H9 (cell line): ENCODE measurements around the gene ZCWPW1. TPM values are rescaled to one million over a fixed set of nuclear protein-coding genes. Genes with fewer than 3 reads are reported as not detected.

ENCODE experiments used
- DNase-seq: peaks from one replicate; pipeline ENCODE4 v3.0.0-alpha.2; 2017
- H2AFZ ChIP-seq: one replicate; pipeline ENCODE4 v1.6.1; 2013; ENCODE audit warnings: mild to moderate bottlenecking, low read length, control low read depth, moderate library complexity
- H2AK5ac ChIP-seq: 2 replicates; pipeline ENCODE4 v1.6.1; 2013; ENCODE audit warnings: low read length, control low read depth, mixed read lengths; ENCODE audit not compliant: insufficient read length
- H2BK120ac ChIP-seq: one replicate; pipeline ENCODE4 v1.6.1; 2013; ENCODE audit warnings: low read depth, mild to moderate bottlenecking, low read length, control low read depth, inconsistent platforms; ENCODE audit not compliant: poor library complexity, severe bottlenecking
- H2BK12ac ChIP-seq: 2 replicates; pipeline ENCODE4 v1.6.1; 2013; ENCODE audit warnings: low read length, control low read depth, mixed read lengths, low read depth; ENCODE audit not compliant: insufficient read length
- H2BK15ac ChIP-seq: 2 replicates; pipeline ENCODE4 v1.6.1; 2013; ENCODE audit warnings: low read depth, low read length, control low read depth
- H2BK20ac ChIP-seq: one replicate; pipeline ENCODE4 v1.6.1; 2013; ENCODE audit warnings: low read depth, mild to moderate bottlenecking, low read length, control low read depth, inconsistent platforms; ENCODE audit not compliant: poor library complexity, severe bottlenecking
- H2BK5ac ChIP-seq: 2 replicates; pipeline ENCODE4 v1.6.1; 2013; ENCODE audit warnings: low read length, control low read depth, mixed read lengths; ENCODE audit not compliant: insufficient read length
- H3K14ac ChIP-seq: 2 replicates; pipeline ENCODE4 v1.6.1; 2013; ENCODE audit warnings: low read length, control low read depth; ENCODE audit not compliant: insufficient read depth
- H3K18ac ChIP-seq: 2 replicates; pipeline ENCODE4 v1.6.1; 2013; ENCODE audit warnings: low read depth, mild to moderate bottlenecking, mixed read lengths, low read length, control low read depth; ENCODE audit not compliant: insufficient read length
- H3K23ac ChIP-seq: 2 replicates; pipeline ENCODE4 v1.6.1; 2013; ENCODE audit warnings: low read length, control low read depth, mixed read lengths, low read depth; ENCODE audit not compliant: insufficient read length
- H3K23me2 ChIP-seq: 2 replicates; pipeline ENCODE4 v1.6.1; 2013; ENCODE audit warnings: low read depth, mild to moderate bottlenecking, mixed read lengths, low read length, control low read depth; ENCODE audit not compliant: insufficient read length, poor library complexity, severe bottlenecking
- H3K27ac ChIP-seq: 2 replicates; pipeline ENCODE4 v1.5.1; 2013; ENCODE audit warnings: low read length, control low read depth, mixed read lengths, low read depth; ENCODE audit not compliant: insufficient read length
- H3K27me3 ChIP-seq: 2 replicates; pipeline ENCODE4 v1.6.1; 2013; ENCODE audit warnings: low read length, control low read depth, inconsistent platforms; ENCODE audit not compliant: insufficient read depth
- H3K4ac ChIP-seq: 2 replicates; pipeline ENCODE4 v1.6.1; 2013; ENCODE audit warnings: low read depth, mild to moderate bottlenecking, control low read depth, inconsistent platforms, low read length, moderate library complexity
- H3K4me1 ChIP-seq: 2 replicates; pipeline ENCODE4 v1.6.1; 2013; ENCODE audit warnings: low read length, control low read depth, inconsistent platforms; ENCODE audit not compliant: insufficient read depth
- H3K4me2 ChIP-seq: 2 replicates; pipeline ENCODE4 v1.6.1; 2013; ENCODE audit warnings: low read length, control low read depth, mixed read lengths; ENCODE audit not compliant: insufficient read length, insufficient read depth
- H3K56ac ChIP-seq: 2 replicates; pipeline ENCODE4 v1.6.1; 2013; ENCODE audit warnings: low read depth, mild to moderate bottlenecking, mixed read lengths, low read length, control low read depth; ENCODE audit not compliant: insufficient read length
- H3K79me1 ChIP-seq: 2 replicates; pipeline ENCODE4 v1.6.1; 2013; ENCODE audit warnings: low read depth, mild to moderate bottlenecking, moderate library complexity, low read length, control low read depth, inconsistent platforms; ENCODE audit not compliant: insufficient read depth, poor library complexity, severe bottlenecking
- H3K79me2 ChIP-seq: 2 replicates; pipeline ENCODE4 v1.6.1; 2013; ENCODE audit warnings: low read length, control low read depth, inconsistent platforms; ENCODE audit not compliant: insufficient read depth
- H3K9ac ChIP-seq: 2 replicates; pipeline ENCODE4 v1.6.1; 2013; ENCODE audit warnings: low read length, control low read depth, mixed read lengths; ENCODE audit not compliant: insufficient read length; ENCODE audit errors: extremely low read depth
- H3K9me3 ChIP-seq: one replicate; pipeline ENCODE4 v1.6.1; 2013; ENCODE audit warnings: low read depth, low read length, inconsistent platforms; ENCODE audit not compliant: control insufficient read depth
- H3T11ph ChIP-seq: one replicate; pipeline ENCODE4 v1.6.1; 2013; ENCODE audit warnings: mild to moderate bottlenecking, low read length, control low read depth, inconsistent platforms
- H4K20me1 ChIP-seq: one replicate; pipeline ENCODE4 v1.6.1; 2013; ENCODE audit not compliant: control insufficient read depth, insufficient read length, insufficient read depth
- H4K5ac ChIP-seq: 2 replicates; pipeline ENCODE4 v1.6.1; 2013; ENCODE audit warnings: low read depth, mild to moderate bottlenecking, mixed read lengths, low read length, control low read depth; ENCODE audit not compliant: insufficient read length
- H4K8ac ChIP-seq: replicated peaks from 2 replicates; pipeline ENCODE4 v1.6.1; 2013; ENCODE audit warnings: low read length, control low read depth, mixed read lengths, low read depth; ENCODE audit not compliant: insufficient read length
- H4K91ac ChIP-seq: 2 replicates; pipeline ENCODE4 v1.6.1; 2013; ENCODE audit warnings: low read depth, mild to moderate bottlenecking, moderate library complexity, mixed read lengths, low read length, control low read depth; ENCODE audit not compliant: insufficient read length
- H3K27ac Mint-ChIP-seq, 3 experiments: 2 replicates in 2 of 3; 3 replicates in 1 of 3; pipeline ENCODE4 v1.8.0; 2020 to 2021; ENCODE audit warnings: mixed read lengths in 3 of 3, mild to moderate bottlenecking in 1 of 3, moderate library complexity in 1 of 3
- H3K27me3 Mint-ChIP-seq: 2 replicates; pipeline ENCODE4 v1.8.0; 2021; ENCODE audit warnings: low read depth, mild to moderate bottlenecking, moderate library complexity, mixed read lengths
- H3K36me3 Mint-ChIP-seq, 3 experiments: 2 replicates in 2 of 3; 3 replicates in 1 of 3; pipeline ENCODE4 v1.8.0; 2020 to 2021; ENCODE audit warnings: low read depth in 3 of 3, mixed read lengths in 3 of 3; ENCODE audit not compliant: insufficient read depth in 1 of 3
- H3K4me1 Mint-ChIP-seq, 2 experiments: 2 replicates each; pipeline ENCODE4 v1.8.0; 2020; ENCODE audit warnings: mixed read lengths in 2 of 2
- H3K4me3 Mint-ChIP-seq, 2 experiments: 2 replicates in 1 of 2; 3 replicates in 1 of 2; pipeline ENCODE4 v1.8.0; 2020 to 2021; ENCODE audit warnings: mild to moderate bottlenecking in 2 of 2, mixed read lengths in 2 of 2, moderate library complexity in 1 of 2
- H3K9me3 Mint-ChIP-seq, 2 experiments: 2 replicates in 1 of 2; 3 replicates in 1 of 2; pipeline ENCODE4 v1.8.0; 2020; ENCODE audit warnings: mild to moderate bottlenecking in 2 of 2, mixed read lengths in 2 of 2, moderate library complexity in 1 of 2
- CTCF ChIP-seq: fragments of 200-600 bp; sonication (generic); conservative IDR thresholded peaks from 3 replicates; pipeline ENCODE4 v1.8.0; 2021; ENCODE audit warnings: antibody characterized with exemption, mild to moderate bottlenecking
- WGBS: extraction: QIAGEN DNeasy Blood & Tissue Kit; methylation state at CpG from one replicate; pipeline ENCODE4 v1.1.7; 2013; ENCODE audit warnings: missing lambda C conversion rate, low lambda C conversion rate, mixed read lengths; ENCODE audit not compliant: insufficient read length; ENCODE audit errors: extremely low coverage; 5-methylcytosine and 5-hydroxymethylcytosine counted together
- total RNA-seq: library from RNA; stranded (reverse); gene quantifications from 2 replicates; pipeline ENCODE4 v1.2.1, GENCODE V29; 2021

The ZCWPW1 gene
- total RNA-seq, 1 experiment from 2014 or later = 1.1 TPM

- no peak within 1 kb of the TSS for H2BK120ac ChIP-seq
- no peak within 1 kb of the TSS for H3K18ac ChIP-seq
- Mint-ChIP-seq H3K36me3 (peaks cover 0 to 3% (median 0%) of the 10 kb centered on the region in 3 experiments; a peak in 1 of 7 replicates), H3K9me3 (no peaks in the 10 kb centered on the region), H3K4me1 (peaks cover 6 to 8% of the 10 kb centered on the region in 2 experiments; a peak in 3 of 4 replicates), H3K27me3 (peaks cover 7% of the 10 kb centered on the region), H3K27ac (0 out of 7 replicates have a peak within 1 kb of the TSS, but pooled peaks of 1 of the 3 experiments have one; percentile 29), H3K4me3 (no peak within 1 kb of the TSS)
- H3K23ac ChIP-seq = no peak within 1 kb of the TSS
- H4K91ac ChIP-seq = no peak within 1 kb of the TSS
- H4K20me1 ChIP-seq = no peaks in the 10 kb centered on the region
- H4K8ac ChIP-seq = no peak within 1 kb of the TSS
- no peak within 1 kb of the TSS for H3K27ac ChIP-seq
- no peak within 1 kb of the TSS for H2BK12ac ChIP-seq
- TF ChIP-seq CTCF = no peak
- no peaks in the 10 kb centered on the region for H3K4me1 ChIP-seq
- H3K79me2 ChIP-seq = no peaks in the 10 kb centered on the region
- H2BK15ac ChIP-seq = no peak within 1 kb of the TSS
- H3K4ac ChIP-seq = no peak within 1 kb of the TSS
- no peak within 1 kb of the TSS for H2BK20ac ChIP-seq
- H3K79me1 ChIP-seq = no peaks in the 10 kb centered on the region
- H3T11ph ChIP-seq = no peak within 1 kb of the TSS
- no peaks in the 10 kb centered on the region for H3K9me3 ChIP-seq
- H2AFZ ChIP-seq = no peak within 1 kb of the TSS
- no peak within 1 kb of the TSS for H4K5ac ChIP-seq
- no peak within 1 kb of the TSS for H2AK5ac ChIP-seq
- no peak within 1 kb of the TSS for H3K56ac ChIP-seq
- H3K4me2 ChIP-seq = no peak within 1 kb of the TSS
- no peak for DNase-seq
- H3K14ac ChIP-seq = no peak within 1 kb of the TSS
- no peaks in the 10 kb centered on the region for H3K23me2 ChIP-seq
- no peak within 1 kb of the TSS for H3K9ac ChIP-seq
- no peak within 1 kb of the TSS for H2BK5ac ChIP-seq
- no peaks in the 10 kb centered on the region for H3K27me3 ChIP-seq
- no CpG with 5 or more reads among the region's 7 CpGs for WGBS
These were observed 35.7 kb upstream of the ZCWPW1 start, which contains the start of gene SPACDR for GRCh38 chr7:100464210-100464660. Gene SPACDR (minus strand): TSS chr7:100464260. CDS start chr7:100464025, 235 bp downstream.
